Osteoblast (primary cell): ENCODE data around the gene CACNA1D. TPM values are rescaled to one million over a fixed set of nuclear protein-coding genes. Genes with fewer than 3 reads are reported as not detected.

Source experiments
- DNase-seq: peaks from one replicate; pipeline ENCODE4 v3.0.0; 2011; ENCODE audit warnings: low spot score, mixed read lengths; ENCODE audit not compliant: insufficient read length; ENCODE audit errors: missing footprints
- H2AFZ ChIP-seq: 2 replicates; pipeline ENCODE4 v1.6.0; 2011; ENCODE audit warnings: mild to moderate bottlenecking, low read length
- H3K27ac ChIP-seq: 2 replicates; pipeline ENCODE4 v1.5.1; 2011; ENCODE audit warnings: mild to moderate bottlenecking, low read depth, low read length, moderate library complexity
- H3K27me3 ChIP-seq: 2 replicates; pipeline ENCODE4 v1.6.0; 2012; ENCODE audit warnings: mild to moderate bottlenecking, control low read depth, inconsistent platforms, low read length, moderate library complexity; ENCODE audit not compliant: insufficient read depth
- H3K36me3 ChIP-seq: 2 replicates; pipeline ENCODE4 v1.5.1; 2011; ENCODE audit warnings: mild to moderate bottlenecking, low read length, control low read depth, moderate library complexity; ENCODE audit not compliant: insufficient read depth
- H3K4me1 ChIP-seq: 2 replicates; pipeline ENCODE4 v1.5.1; 2011; ENCODE audit warnings: mild to moderate bottlenecking, low read length, control low read depth, moderate library complexity; ENCODE audit not compliant: insufficient read depth
- H3K4me2 ChIP-seq: 2 replicates; pipeline ENCODE4 v1.6.0; 2011; ENCODE audit warnings: mild to moderate bottlenecking, low read length; ENCODE audit not compliant: insufficient read depth
- H3K4me3 ChIP-seq: fragments of 200-600 bp; sonication (generic); 3 replicates; pipeline ENCODE4 v1.5.1; 2012; ENCODE audit warnings: mild to moderate bottlenecking, low read length, inconsistent platforms; ENCODE audit not compliant: insufficient read depth
- H3K79me2 ChIP-seq: 2 replicates; pipeline ENCODE4 v1.6.0; 2012; ENCODE audit warnings: mild to moderate bottlenecking, low read length, control low read depth, inconsistent platforms; ENCODE audit not compliant: insufficient read depth
- H3K9me3 ChIP-seq: 2 replicates; pipeline ENCODE4 v1.5.1; 2011; ENCODE audit warnings: low read depth, low read length, control low read depth
- H4K20me1 ChIP-seq: 2 replicates; pipeline ENCODE4 v1.6.0; 2012; ENCODE audit warnings: mild to moderate bottlenecking, low read length, control low read depth; ENCODE audit not compliant: insufficient read depth
- total RNA-seq: library from RNA; depleted of rRNA; stranded (reverse); fragments of >200 nt; gene quantifications from 2 replicates; pipeline ENCODE4 v1.2.3, GENCODE V29; 2012
- TF ChIP-seq, protein P1 (sequence below): IDR thresholded peaks from 2 replicates; pipeline ENCODE4 v1.5.1; 2011; ENCODE audit warnings: mild to moderate bottlenecking, low read depth, low read length, moderate library complexity; ENCODE audit errors: extremely low read depth

Gene CACNA1D
- total RNA-seq, 1 donor, result under 0.01 TPM

DNA sequence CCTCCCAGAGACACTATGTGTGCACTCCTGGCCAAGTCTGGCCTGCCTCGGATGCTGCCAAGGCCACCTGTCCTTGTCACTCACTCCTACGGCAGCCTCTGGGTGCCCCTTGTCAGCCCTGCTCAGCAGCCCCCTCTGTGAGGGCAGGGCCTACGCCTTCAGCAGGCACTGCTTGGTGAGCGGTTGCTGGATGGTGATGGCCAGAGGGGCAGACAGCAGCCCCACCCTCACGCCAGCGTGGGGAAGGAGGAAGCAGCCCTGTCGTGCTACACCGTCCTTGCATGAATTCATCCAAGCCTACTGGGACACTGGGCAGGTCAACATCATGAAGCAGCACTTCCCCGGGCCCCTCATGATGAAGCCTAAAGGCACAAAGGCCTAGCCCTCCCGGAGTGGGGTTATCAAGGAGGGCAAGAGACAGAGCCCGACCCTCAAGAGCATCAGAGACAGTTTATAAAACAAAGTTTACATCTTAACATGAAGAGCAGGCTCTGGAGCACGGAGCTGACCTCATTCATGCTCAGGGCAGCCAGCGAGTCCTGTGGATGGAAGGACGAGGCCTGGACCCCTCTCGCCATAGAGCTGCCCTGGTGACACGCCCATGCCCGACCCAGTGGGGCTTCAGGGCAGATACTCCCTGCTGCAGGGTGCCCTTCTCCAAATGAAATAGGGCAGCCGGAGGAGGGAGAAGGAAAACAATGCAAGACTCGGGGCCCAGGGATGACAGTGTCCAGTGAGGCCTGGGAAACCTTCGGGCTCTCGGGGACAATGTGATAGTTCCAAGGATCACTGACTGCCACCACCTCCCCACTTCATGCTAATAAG, 326.6 kb downstream of the CACNA1D start:
- no peak overlapping the region for H2AFZ ChIP-seq
- H3K27ac ChIP-seq, result no peak overlapping the region

DNA sequence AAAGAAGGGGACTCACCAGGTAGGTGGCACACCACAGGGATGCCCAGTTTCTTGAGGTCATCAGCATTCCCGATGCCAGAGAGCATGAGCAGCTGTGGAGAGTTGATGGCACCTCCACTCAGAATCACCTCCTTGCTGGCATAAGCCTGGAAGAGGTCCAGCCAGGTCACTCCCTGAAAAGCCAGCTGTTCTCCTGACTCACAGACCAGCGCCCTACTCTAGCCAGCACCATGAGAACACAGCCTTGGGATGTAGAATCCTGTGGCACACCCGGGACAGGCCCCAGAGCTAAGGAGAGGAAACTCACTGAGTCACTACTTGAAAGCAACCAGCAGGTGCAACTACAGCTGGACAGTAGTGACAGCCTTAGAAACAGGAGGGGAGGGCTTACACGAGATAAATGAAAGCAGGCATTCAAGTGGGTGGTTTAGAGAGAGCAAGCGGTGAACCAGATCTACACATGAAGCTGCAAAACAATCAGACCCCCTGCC, 327.3 kb downstream of the CACNA1D start:
- Histone ChIP-seq H3K27ac (no peak overlapping the region), H2AFZ (no peak overlapping the region), H3K9me3 (no peaks in the 10 kb centered on the region), H3K4me3 (no peak overlapping the region), H4K20me1 (no peaks in the 10 kb centered on the region), H3K36me3 (no peaks in the 10 kb centered on the region), H3K4me2 (no peak overlapping the region), H3K4me1 (no peaks in the 10 kb centered on the region), H3K79me2 (no peaks in the 10 kb centered on the region), H3K27me3 (no peaks in the 10 kb centered on the region)
- DNase-seq, result no peak
- TF ChIP-seq, protein P1, sequence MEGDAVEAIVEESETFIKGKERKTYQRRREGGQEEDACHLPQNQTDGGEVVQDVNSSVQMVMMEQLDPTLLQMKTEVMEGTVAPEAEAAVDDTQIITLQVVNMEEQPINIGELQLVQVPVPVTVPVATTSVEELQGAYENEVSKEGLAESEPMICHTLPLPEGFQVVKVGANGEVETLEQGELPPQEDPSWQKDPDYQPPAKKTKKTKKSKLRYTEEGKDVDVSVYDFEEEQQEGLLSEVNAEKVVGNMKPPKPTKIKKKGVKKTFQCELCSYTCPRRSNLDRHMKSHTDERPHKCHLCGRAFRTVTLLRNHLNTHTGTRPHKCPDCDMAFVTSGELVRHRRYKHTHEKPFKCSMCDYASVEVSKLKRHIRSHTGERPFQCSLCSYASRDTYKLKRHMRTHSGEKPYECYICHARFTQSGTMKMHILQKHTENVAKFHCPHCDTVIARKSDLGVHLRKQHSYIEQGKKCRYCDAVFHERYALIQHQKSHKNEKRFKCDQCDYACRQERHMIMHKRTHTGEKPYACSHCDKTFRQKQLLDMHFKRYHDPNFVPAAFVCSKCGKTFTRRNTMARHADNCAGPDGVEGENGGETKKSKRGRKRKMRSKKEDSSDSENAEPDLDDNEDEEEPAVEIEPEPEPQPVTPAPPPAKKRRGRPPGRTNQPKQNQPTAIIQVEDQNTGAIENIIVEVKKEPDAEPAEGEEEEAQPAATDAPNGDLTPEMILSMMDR, result no peak

More for the DNA sequence above, 326.6 kb downstream of the CACNA1D start:
- Histone ChIP-seq H3K36me3 (no peaks in the 10 kb centered on the region), H3K79me2 (no peaks in the 10 kb centered on the region), H3K9me3 (no peaks in the 10 kb centered on the region), H3K4me1 (no peaks in the 10 kb centered on the region), H4K20me1 (no peaks in the 10 kb centered on the region), H3K4me3 (no peak overlapping the region), H3K27me3 (no peaks in the 10 kb centered on the region), H3K4me2 (no peak overlapping the region)
- no peak for DNase-seq
- TF ChIP-seq, protein P1, result no peak

DNA sequence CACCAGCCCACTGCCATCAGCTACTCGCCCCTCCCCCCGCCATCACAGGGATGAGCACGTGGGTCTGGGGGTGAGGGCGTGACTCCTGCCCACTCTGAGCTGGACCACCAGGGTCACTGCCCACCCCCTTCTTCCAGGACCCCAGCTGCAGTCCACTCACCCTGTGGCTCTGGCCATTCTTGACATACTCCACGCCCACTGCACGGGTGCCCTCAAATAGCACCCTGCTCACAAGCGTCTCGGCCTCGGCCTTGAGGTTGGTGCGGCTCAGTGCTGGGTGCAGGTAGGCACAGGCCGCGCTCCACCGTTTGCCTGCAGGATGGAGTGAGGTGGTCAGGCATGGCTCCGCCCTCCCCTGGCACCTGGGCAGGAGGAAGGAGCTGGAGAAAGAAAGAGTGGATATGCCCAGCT, 327.9 kb downstream of the CACNA1D start:
- H3K79me2 ChIP-seq, result no peaks in the 10 kb centered on the region
- no peak overlapping the region for H3K4me3 ChIP-seq
- H2AFZ ChIP-seq, result no peak overlapping the region
- no peak overlapping the region for H3K4me2 ChIP-seq
- TF ChIP-seq, protein P1, result no peak
- no peak overlapping the region for H3K27ac ChIP-seq
- no peaks in the 10 kb centered on the region for H3K27me3 ChIP-seq
- DNase-seq, result no peak
- H3K9me3 ChIP-seq, result no peaks in the 10 kb centered on the region
- no peaks in the 10 kb centered on the region for H4K20me1 ChIP-seq
- no peaks in the 10 kb centered on the region for H3K36me3 ChIP-seq
- no peaks in the 10 kb centered on the region for H3K4me1 ChIP-seq
